Measurements from ENCODE around the gene ZNRF1. TPM values are rescaled to one million over a fixed set of nuclear protein-coding genes. Genes with fewer than 3 reads are reported as not detected.

The ZNRF1 gene
- total and polyA plus RNA-seq, 2 of the 8 experiments (the other 6 are each of a cell fraction or from before 2014, with no cell fraction given): 33.5 to 52.9 TPM

- no peak for FAIRE-seq
- Histone ChIP-seq H2BK5ac (ENCODE audit: low read depth, low read length) (0 out of 2 replicates have a peak overlapping the region, but pooled peaks have one; percentile 85), H2BK15ac (ENCODE audit: low read length) (no peak overlapping the region), H3K4me3 (ENCODE audit: extremely low read depth in 1 of 4, insufficient read depth in 2 of 4, low read depth in 3 of 4, low read length in 4 of 4) (peak overlapping the region in 1 of 4 experiments; percentile 40; a peak in 2 of 8 replicates), H3K79me1 (ENCODE audit: low read depth, low read length) (peaks cover under 1% of the 10 kb centered on the region; the same call in 1 of the 2 replicates), H3K79me2 (ENCODE audit: control insufficient read depth in 1 of 2, insufficient read depth in 2 of 2, low read length in 2 of 2) (no peaks in the 10 kb centered on the region; a peak in 1 of 4 replicates), H3K23me2 (ENCODE audit: low read depth, low read length) (no peaks in the 10 kb centered on the region), H2AK5ac (ENCODE audit: low read depth, low read length) (peak overlapping the region; percentile 98; the same call in 1 of the 2 replicates), H3K4ac (replicated peaks; ENCODE audit: insufficient read length, low read depth, low read length) (no peak overlapping the region), H4K91ac (replicated peaks; ENCODE audit: insufficient read length, low read length) (no peak overlapping the region), H3K9me3 (ENCODE audit: insufficient read depth in 2 of 2, low read depth in 1 of 2, low read length in 1 of 2) (no peaks in the 10 kb centered on the region), H3K56ac (replicated peaks; ENCODE audit: insufficient read length, low read depth, low read length) (no peak overlapping the region), H3K9ac (replicated peaks in 1 of 4; ENCODE audit: extremely low read depth in 1 of 4, low read depth in 3 of 4, low read length in 3 of 4) (0 out of 7 replicates have a peak overlapping the region, but pooled peaks of 2 of the 4 experiments have one; percentile 2 to 24), H4K20me1 (replicated peaks in 1 of 2; ENCODE audit: control insufficient read depth in 1 of 2, insufficient read depth in 2 of 2, low read length in 2 of 2) (no peaks in the 10 kb centered on the region), H2BK12ac (ENCODE audit: low read depth, low read length) (peak overlapping the region; percentile 85; the same call in 1 of the 2 replicates), H4K5ac (ENCODE audit: insufficient read length, low read depth, low read length) (no peak overlapping the region), H3K4me1 (replicated peaks in 1 of 4; ENCODE audit: control insufficient read depth in 3 of 4, insufficient read depth in 4 of 4, low read length in 3 of 4) (peaks cover 6 to 13% (median 9%) of the 10 kb centered on the region in 4 experiments), H3K14ac (ENCODE audit: insufficient read length) (no peak overlapping the region), H3K27me3 (replicated peaks in 1 of 4; ENCODE audit: control insufficient read depth in 3 of 4, extremely low read depth in 1 of 4, insufficient read depth in 3 of 4, low read length in 3 of 4) (no peaks in the 10 kb centered on the region), H2BK20ac (ENCODE audit: low read length) (no peak overlapping the region), H4K8ac (ENCODE audit: extremely low read depth, insufficient read depth, low read length) (no peak overlapping the region), H3K27ac (ENCODE audit: low read depth, low read length) (peak overlapping the region; percentile 19; the same call in 1 of the 2 replicates), H3K18ac (ENCODE audit: extremely low read depth, low read length) (no peak overlapping the region; the same call in 1 of the 2 replicates), H2AFZ (ENCODE audit: low read length) (no peak overlapping the region; the same call in 1 of the 2 replicates), H2BK120ac (replicated peaks; ENCODE audit: low read depth, low read length) (no peak overlapping the region), H3K4me2 (ENCODE audit: insufficient read depth in 1 of 2, low read depth in 2 of 2, low read length in 2 of 2) (peak overlapping the region in 1 of 2 experiments; percentile 33; a peak in 1 of 4 replicates), H3K23ac (ENCODE audit: insufficient read length) (no peak overlapping the region), H3K36me3 (ENCODE audit: control insufficient read depth in 2 of 4, insufficient read depth in 4 of 4, low read length in 3 of 4) (no peaks in the 10 kb centered on the region)
- DNase-seq (ENCODE audit: low read depth in 1 of 2, low spot score in 2 of 2): no peak
- 35% methylated on average over 4 of the region's 4 CpGs; no CpG with 5 or more reads in 1 of the 2 experiments for WGBS, 2 experiments (ENCODE audit: extremely low coverage in 1 of 2, insufficient coverage in 1 of 2, insufficient read length in 1 of 2, insufficient replicate concordance in 2 of 2, low coverage in 1 of 2, low lambda C conversion rate in 2 of 2, missing lambda C conversion rate in 1 of 2)
- CTCF ChIA-PET (ENCODE audit: partially characterized antibody): interaction anchor here (0.7 to 16.3 kb wide), 6 partner anchors 9 to 125 kb away, joined by 3 to 171 read pairs (median 4); partner anchors contain the start of gene ZNRF1
- peak; percentile 22 for TF ChIP-seq ASH2L (IDR thresholded peaks at IDR 0.05; ENCODE audit: low read length)
- TF ChIP-seq RXRA (IDR thresholded peaks at IDR 0.05; ENCODE audit: insufficient read depth, low read depth, low read length): no peak
- no peak for TF ChIP-seq EZH2 (IDR thresholded peaks at IDR 0.05; ENCODE audit: low read depth, low read length, severe bottlenecking)
- TF ChIP-seq CBX5 (IDR thresholded peaks at IDR 0.05; ENCODE audit: low read depth, low read length): no peak
- TF ChIP-seq CEBPB (IDR thresholded peaks at IDR 0.05; ENCODE audit: low read depth, low read length): peak; percentile 72; the same call in 1 of the 2 replicates
- no peak for TF ChIP-seq FOSL1 (IDR thresholded peaks at IDR 0.05; ENCODE audit: insufficient read depth, low read depth, low read length)
- POLR2A ChIA-PET (ENCODE audit: partially characterized antibody): interaction anchor here (0.8 to 5.7 kb wide), 7 partner anchors 9 to 255 kb away, joined by 3 to 37 read pairs (median 4); partner anchors contain the start of gene ZNRF1
Observed at GRCh38 chr16:75120253-75120652, 121.4 kb downstream of the ZNRF1 start.

All from H1 (cell line).